VCaP (cell line): ENCODE results near the gene PCSK5.

Experiments
- H3K27ac ChIP-seq: fragments of 450-650 bp; 2 replicates; pipeline ENCODE4 v1.5.1; 2017
- CTCF ChIP-seq: fragments of 450-650 bp; conservative IDR thresholded peaks from 2 replicates; pipeline ENCODE4 v1.5.1; 2017; ENCODE audit warnings: mild to moderate bottlenecking, moderate library complexity

Gene PCSK5

GRCh38 chr9:75873712-75874111, 16.8 kb upstream of the PCSK5 start:
- TF ChIP-seq CTCF = no peak
- H3K27ac ChIP-seq = no peak overlapping the region

GRCh38 chr9:75876999-75877640, 13.4 kb upstream of the PCSK5 start:
- TF ChIP-seq CTCF = no peak
- H3K27ac ChIP-seq = no peak overlapping the region

- no peak overlapping the region for H3K27ac ChIP-seq
- no peak for TF ChIP-seq CTCF
These were observed 12.0 kb upstream of the PCSK5 start for GRCh38 chr9:75878488-75878860.

- no peak overlapping the region for H3K27ac ChIP-seq
- TF ChIP-seq CTCF = no peak
These were observed 9.9 kb upstream of the PCSK5 start for GRCh38 chr9:75880618-75881017.

GRCh38 chr9:75881761-75882160, 8.7 kb upstream of the PCSK5 start:
- TF ChIP-seq CTCF = no peak

GRCh38 chr9:75885652-75886051, 4.8 kb upstream of the PCSK5 start:
- no peak for TF ChIP-seq CTCF
- no peak overlapping the region for H3K27ac ChIP-seq

More at GRCh38 chr9:75881761-75882160, 8.7 kb upstream of the PCSK5 start:
- no peak overlapping the region for H3K27ac ChIP-seq

GRCh38 chr9:75889577-75889976, 896 bp upstream of the PCSK5 start:
- H3K27ac ChIP-seq = peak overlapping the region; percentile 42; the same call in 1 of the 2 replicates
- no peak for TF ChIP-seq CTCF
